GM23248 (cell line): ENCODE results near the gene KRR1.

Source experiments
- EZH2 ChIP-seq: fragments of 200-600 bp; sonication (generic); IDR thresholded peaks from 2 replicates; pipeline ENCODE4 v1.6.1; 2018; ENCODE audit warnings: antibody characterized with exemption, mild to moderate bottlenecking; ENCODE audit not compliant: insufficient read depth, poor library complexity, severe bottlenecking
- EZH2phosphoT487 ChIP-seq: fragments of 200-600 bp; sonication (generic); IDR thresholded peaks from 2 replicates; pipeline ENCODE4 v1.6.1; 2018; ENCODE audit warnings: antibody characterized with exemption, moderate library complexity, mild to moderate bottlenecking, low read depth; ENCODE audit not compliant: insufficient read depth

DNA sequence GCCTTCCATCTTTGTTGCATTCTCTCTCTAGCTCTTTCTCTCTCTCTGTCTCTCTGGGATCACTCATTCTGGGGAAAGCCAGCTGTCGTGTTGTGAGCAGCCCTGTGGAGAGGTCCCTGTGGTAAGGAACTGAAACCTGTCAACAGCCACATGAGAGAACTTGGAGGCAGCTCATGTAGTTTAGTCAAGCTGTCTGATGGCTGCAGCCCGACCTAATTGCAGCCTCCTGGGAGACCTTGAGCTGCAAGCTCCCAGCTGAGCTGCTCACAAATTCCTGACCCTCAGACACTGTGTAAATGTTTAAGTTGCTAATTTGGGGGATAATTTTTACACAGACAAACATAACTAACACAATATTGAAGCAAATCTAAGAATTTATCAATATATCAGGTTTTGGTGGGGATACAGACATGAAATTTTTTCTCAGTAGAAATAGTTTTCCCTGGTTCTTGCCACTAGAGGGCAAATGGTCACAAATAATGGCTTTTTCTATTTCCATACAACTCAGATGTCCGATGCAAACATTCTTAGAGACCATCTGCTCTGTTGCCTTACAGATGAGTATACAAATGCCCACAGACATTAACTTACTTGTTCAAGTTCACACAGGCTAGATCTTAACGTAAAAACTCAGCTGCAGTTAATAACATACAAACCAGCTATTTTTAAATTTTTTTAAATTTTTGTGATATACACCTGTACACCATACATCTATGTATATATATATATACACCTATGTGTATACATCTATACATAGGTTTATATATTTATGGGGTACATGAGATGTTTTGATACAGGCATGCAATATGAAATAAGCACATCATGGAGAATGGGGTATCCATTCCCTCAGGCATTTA is 15.5 kb upstream of the KRR1 start:
- TF ChIP-seq EZH2 (no peak), EZH2phosphoT487 (no peak)
